Epithelial cell of prostate (primary cell): ENCODE data around the gene WDR6.
A peak's percentile ranks its signal among the peaks of the same experiment; 100 is the strongest.

Experiments
- DNase-seq: peaks from one replicate; pipeline ENCODE4 v3.0.0-alpha.2; 2011; ENCODE audit warnings: low read depth, low spot score
- H3K27ac ChIP-seq: fragments of 450-650 bp; 2 replicates; pipeline ENCODE4 v1.5.1; 2017; ENCODE audit warnings: mild to moderate bottlenecking

WDR6 gene

DNA sequence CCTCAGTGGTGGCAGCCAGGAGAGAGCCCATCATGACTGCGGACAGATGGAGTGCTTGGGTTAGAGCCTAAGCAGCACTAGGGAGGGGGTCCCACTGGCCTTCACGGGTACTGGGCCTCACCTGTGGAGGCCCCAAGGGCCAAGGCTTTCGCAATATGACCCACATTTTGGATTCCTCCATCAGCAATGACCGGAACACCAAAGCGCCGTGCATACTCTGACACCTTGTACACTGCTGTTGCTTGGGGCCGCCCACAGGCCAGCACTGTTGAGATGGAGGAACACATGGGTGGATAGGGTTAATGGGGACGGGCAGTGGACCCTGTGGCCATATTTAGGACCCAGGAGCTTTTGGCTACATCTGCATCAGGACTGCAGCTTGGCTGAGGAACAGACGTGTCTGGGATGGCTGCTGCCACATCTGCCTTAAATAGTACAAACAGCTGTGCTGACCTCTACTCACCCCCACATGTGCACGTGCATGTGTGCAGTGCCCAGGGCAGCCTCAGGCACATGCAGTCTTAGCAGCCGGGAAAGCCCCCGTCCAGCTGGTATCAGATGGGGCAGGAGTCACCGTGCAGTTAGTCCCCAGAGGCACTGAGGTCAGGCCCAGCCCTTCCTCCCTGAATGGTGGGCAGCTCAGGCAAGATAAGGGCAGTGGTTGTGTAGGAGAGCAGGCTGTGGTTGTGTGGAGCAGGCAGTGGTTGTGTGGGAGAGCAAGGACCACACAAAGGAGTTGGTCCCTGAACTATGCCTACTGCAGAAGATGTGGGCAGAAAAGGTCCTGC, 18.0 kb downstream of the WDR6 start:
- H3K27ac ChIP-seq, result no peak overlapping the region
- no peak for DNase-seq

- H3K27ac ChIP-seq, result no peak overlapping the region
Measured at GRCh38 chr3:49025793-49026520, 18.8 kb downstream of the WDR6 start.

GRCh38 chr3:49026536-49026935, 19.3 kb downstream of the WDR6 start:
- DNase-seq, result no peak
- H3K27ac ChIP-seq, result no peak overlapping the region

More at GRCh38 chr3:49025793-49026520, 18.8 kb downstream of the WDR6 start:
- DNase-seq, result no peak

GRCh38 chr3:49027634-49028033, 20.4 kb downstream of the WDR6 start:
- no peak for DNase-seq
- H3K27ac ChIP-seq, result no peak overlapping the region

GRCh38 chr3:49028298-49028672, 21.1 kb downstream of the WDR6 start:
- DNase-seq, result no peak
- no peak overlapping the region for H3K27ac ChIP-seq

- peak within 1 kb of the TSS; percentile 56 for H3K27ac ChIP-seq
- DNase-seq, result peak; percentile 56
Measured at GRCh38 chr3:49028673-49029562, 21.7 kb downstream of the WDR6 start, which contains the start of gene IMPDH2. Gene IMPDH2 (minus strand): TSS chr3:49029398. CDS start chr3:49029350, 48 bp downstream.

GRCh38 chr3:49029563-49029884, 22.3 kb downstream of the WDR6 start:
- no peak for DNase-seq
- H3K27ac ChIP-seq, result peak overlapping the region; percentile 56

- H3K27ac ChIP-seq, result no peak overlapping the region
- DNase-seq, result no peak
Measured at GRCh38 chr3:49030321-49030720, 23.1 kb downstream of the WDR6 start.

DNA sequence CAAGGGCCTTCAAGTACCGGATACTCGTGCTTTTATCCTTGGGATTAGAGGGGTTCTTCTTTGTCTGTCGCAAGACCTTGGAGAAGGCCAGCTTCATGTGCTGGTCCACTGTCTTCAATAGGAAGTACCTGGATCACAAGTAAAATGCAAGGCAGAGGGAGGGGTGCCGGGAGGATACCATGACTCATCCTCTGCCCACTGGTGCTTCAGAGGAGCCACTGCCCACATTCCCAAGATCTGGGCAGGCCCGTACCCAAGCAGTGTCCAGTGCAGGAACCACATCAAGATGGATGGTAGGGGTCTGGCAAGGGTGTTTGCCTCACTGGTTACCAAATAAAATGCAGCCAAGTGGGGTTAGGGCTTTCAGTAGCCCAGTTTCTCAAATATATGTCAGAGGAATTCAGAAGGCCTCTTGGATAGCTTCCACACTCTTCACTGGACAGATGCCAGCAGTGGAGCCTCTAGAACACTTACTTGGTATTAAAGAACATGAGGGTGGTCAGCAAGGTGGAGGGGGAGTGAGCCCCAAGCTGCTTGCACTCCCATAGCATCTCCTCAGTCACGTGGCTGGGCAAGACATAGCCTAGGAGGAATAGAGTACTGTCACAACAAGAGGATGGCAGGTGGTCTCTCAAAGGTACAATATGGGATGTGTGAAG, 25.6 kb downstream of the WDR6 start:
- no peak for DNase-seq
- H3K27ac ChIP-seq, result no peak overlapping the region

DNA sequence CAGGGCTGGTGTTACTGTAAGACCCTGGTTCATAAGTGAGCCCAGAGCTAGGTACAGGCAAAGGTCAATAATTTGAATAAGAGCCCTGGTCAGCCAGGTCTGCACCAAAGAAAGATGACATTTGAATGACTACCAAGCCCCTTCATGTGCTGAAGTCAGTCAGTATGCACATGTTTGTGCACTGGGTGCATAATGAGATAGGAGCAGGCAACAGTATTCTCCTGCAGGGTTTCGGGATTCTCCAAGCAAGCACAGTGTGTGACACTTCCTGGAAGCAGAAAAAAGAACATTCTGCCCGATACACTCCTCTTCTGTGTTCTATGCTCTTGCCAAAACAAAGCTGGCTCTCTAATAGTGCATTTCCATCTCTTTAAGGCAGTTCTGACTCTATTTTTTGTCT, 27.5 kb downstream of the WDR6 start:
- no peak overlapping the region for H3K27ac ChIP-seq
- DNase-seq, result no peak

GRCh38 chr3:49035281-49035680, 28.1 kb downstream of the WDR6 start:
- no peak for DNase-seq
- no peak overlapping the region for H3K27ac ChIP-seq

- no peak for DNase-seq
- no peak overlapping the region for H3K27ac ChIP-seq
Measured at GRCh38 chr3:49053543-49053942, 46.4 kb downstream of the WDR6 start.

GRCh38 chr3:49054344-49054862, 47.2 kb downstream of the WDR6 start:
- no peak overlapping the region for H3K27ac ChIP-seq
- DNase-seq, result no peak

DNA sequence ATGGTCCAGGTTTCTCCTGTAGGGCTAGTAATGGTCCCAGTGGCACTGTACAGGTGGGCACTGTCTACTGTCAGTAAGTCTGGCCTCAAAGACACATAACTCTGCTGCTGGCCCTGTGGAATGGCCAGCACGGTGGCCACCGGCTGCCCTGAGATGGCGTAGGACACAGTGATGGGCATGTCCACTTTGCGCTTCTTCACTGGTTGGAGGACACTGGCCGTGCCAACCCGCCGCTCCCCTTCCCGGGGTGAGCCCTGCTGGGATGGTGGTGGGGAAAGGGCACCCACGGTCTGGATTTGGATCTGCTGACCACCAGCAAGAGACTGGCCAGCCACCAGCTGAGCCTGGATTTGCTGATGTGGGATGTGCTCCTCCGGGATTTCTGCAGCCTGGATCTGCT, 50.1 kb downstream of the WDR6 start:
- DNase-seq, result no peak

DNA sequence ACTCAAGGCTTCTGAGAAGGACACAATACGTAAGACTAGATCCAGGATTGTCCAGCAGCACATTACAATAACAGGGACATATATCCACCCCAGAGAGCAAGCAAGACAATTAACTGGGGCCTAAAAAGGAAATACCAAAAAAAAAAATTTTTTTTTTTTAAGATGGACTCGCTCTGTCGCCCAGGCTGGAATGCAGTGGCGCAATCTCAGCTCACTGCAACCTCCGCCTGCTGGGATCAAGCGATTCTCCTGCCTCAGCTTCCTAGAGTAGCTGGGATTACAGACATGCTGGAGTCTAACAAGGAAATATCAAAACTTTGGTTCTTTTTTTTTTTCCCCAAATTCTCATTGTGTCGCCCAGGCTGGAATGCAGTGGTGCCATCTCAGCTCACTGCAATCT, 50.8 kb downstream of the WDR6 start:
- H3K27ac ChIP-seq, result no peak overlapping the region
- DNase-seq, result no peak

More for the DNA sequence above, 50.1 kb downstream of the WDR6 start:
- no peak overlapping the region for H3K27ac ChIP-seq
